SU-DHL-6 (cell line): ENCODE results near the gene STK32B.
"Not testable (repeated sequence)": the region's sequence is repeated elsewhere in the genome, so short reads cannot be mapped to it uniquely, and the experiment has no call there.

Experiments used
- H2AFZ ChIP-seq: fragments of 200-600 bp; sonication (generic); 2 replicates; pipeline ENCODE4 v1.6.1; 2014; ENCODE audit warnings: low read depth, mild to moderate bottlenecking, moderate library complexity, mixed read lengths, antibody characterized with exemption, low read length; ENCODE audit not compliant: severe bottlenecking
- H3F3A ChIP-seq: fragments of 200-600 bp; shearing (Covaris generic); 2 replicates; pipeline ENCODE4 v1.6.0; 2016; ENCODE audit warnings: antibody characterized with exemption, mild to moderate bottlenecking; ENCODE audit not compliant: insufficient read depth
- H3K27ac ChIP-seq: fragments of 200-600 bp; sonication (generic); 2 replicates; pipeline ENCODE4 v1.5.1; 2016; ENCODE audit warnings: low read depth, mild to moderate bottlenecking, low read length, moderate library complexity, mixed read lengths
- H3K27me3 ChIP-seq: fragments of 200-600 bp; sonication (generic), shearing (Covaris generic); 2 replicates; pipeline ENCODE4 v1.6.0; 2014; ENCODE audit warnings: mild to moderate bottlenecking, low read length
- H3K36me3 ChIP-seq: fragments of 200-600 bp; sonication (generic); 2 replicates; pipeline ENCODE4 v1.6.1; 2014; ENCODE audit warnings: mild to moderate bottlenecking, low read length, mixed read lengths
- H3K4me2 ChIP-seq: fragments of 300-600, 200-600 bp; shearing (Covaris generic), sonication (generic); 2 replicates; pipeline ENCODE4 v1.6.0; 2014; ENCODE audit warnings: low read length, low read depth, mild to moderate bottlenecking; ENCODE audit not compliant: poor library complexity, severe bottlenecking
- H3K4me3 ChIP-seq: fragments of 200-600 bp; sonication (generic); 2 replicates; pipeline ENCODE4 v1.5.1; 2014; ENCODE audit warnings: antibody characterized with exemption, low read length, mild to moderate bottlenecking, mixed read lengths; ENCODE audit not compliant: insufficient read depth, poor library complexity, severe bottlenecking
- H3K79me2 ChIP-seq: fragments of 200-600 bp; sonication (generic); 2 replicates; pipeline ENCODE4 v1.6.1; 2014; ENCODE audit warnings: mild to moderate bottlenecking, low read length, moderate library complexity; ENCODE audit not compliant: insufficient read depth
- H3K9ac ChIP-seq: fragments of 200-600 bp; sonication (generic); 2 replicates; pipeline ENCODE4 v1.7.0; 2014; ENCODE audit warnings: mild to moderate bottlenecking, low read length
- H3K9me2 ChIP-seq: fragments of 200-600 bp; sonication (generic); replicated peaks from 2 replicates; pipeline ENCODE4 v1.6.1; 2014; ENCODE audit warnings: low read length; ENCODE audit not compliant: insufficient read depth
- H3K9me3 ChIP-seq: fragments of 200-600 bp; sonication (generic); 2 replicates; pipeline ENCODE4 v1.6.1; 2014; ENCODE audit warnings: low read length, mixed read lengths; ENCODE audit not compliant: insufficient read depth
- H4K20me1 ChIP-seq: fragments of 200-600 bp; sonication (generic); 2 replicates; pipeline ENCODE4 v1.6.1; 2014; ENCODE audit warnings: low read depth, mild to moderate bottlenecking, antibody characterized with exemption, low read length, moderate library complexity, mixed read lengths
- EZH2phosphoT487 ChIP-seq: fragments of 200-600 bp; sonication (generic), shearing (Covaris generic); conservative IDR thresholded peaks from 2 replicates; pipeline ENCODE4 v1.6.1; 2018; ENCODE audit warnings: mild to moderate bottlenecking, antibody characterized with exemption, low read length, moderate library complexity, mixed read lengths
- TF ChIP-seq, protein P1 (sequence below): fragments of 200-600 bp; sonication (generic); IDR thresholded peaks from one replicate; pipeline ENCODE4 v1.5.1; 2017; ENCODE audit warnings: antibody characterized with exemption, mild to moderate bottlenecking, low read length, moderate library complexity; ENCODE audit not compliant: insufficient read depth, poor library complexity, severe bottlenecking

The STK32B gene

DNA sequence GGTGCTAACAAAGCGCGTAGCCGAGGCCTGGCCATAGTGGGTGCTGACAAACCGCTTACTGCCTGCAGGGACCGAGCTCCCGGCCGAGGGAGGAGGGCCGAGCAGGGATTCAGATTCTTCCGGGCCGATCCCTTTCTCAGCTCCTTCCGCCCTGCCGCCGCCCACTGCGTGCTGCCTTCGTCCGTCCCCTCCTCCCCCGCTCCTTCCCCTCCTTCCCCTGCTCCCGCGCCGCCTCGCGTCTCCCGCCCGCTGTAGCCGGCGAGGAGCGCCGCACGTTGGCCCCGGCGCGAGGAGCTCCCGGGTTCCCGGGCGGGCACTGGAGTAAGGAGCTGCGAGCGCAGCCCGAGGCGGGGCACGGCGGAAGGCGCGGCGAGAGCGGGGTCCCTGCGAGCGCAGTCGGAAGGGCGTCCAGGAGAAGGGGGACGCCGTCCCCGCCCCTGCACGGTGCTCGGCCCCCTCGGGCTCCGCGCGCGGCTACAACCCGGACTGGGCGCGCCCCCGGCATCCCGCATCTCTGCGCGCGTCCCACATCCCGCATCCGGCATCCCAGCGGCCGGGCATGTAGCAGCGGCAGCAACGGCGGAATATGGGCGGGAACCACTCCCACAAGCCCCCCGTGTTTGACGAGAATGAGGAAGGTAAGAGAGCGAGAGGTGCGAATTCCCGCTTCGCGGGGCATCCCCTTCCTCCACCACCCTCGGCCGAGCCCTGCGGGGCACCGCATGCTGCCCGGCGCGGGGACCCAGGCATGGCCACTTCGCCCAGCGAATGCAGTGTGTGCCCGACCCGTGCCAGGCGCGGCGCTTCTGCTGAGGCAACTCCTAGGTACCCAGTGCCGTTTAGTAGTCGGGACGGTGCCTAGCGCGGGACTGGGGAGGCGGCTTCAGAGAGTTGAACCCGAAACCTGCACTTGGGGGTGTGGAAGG, at the start of gene STK32B:
Gene STK32B (plus strand): TSS at position 203 of the 926 bp plus-strand sequence.
- TF ChIP-seq EZH2phosphoT487: no peak
- TF ChIP-seq, protein P1, sequence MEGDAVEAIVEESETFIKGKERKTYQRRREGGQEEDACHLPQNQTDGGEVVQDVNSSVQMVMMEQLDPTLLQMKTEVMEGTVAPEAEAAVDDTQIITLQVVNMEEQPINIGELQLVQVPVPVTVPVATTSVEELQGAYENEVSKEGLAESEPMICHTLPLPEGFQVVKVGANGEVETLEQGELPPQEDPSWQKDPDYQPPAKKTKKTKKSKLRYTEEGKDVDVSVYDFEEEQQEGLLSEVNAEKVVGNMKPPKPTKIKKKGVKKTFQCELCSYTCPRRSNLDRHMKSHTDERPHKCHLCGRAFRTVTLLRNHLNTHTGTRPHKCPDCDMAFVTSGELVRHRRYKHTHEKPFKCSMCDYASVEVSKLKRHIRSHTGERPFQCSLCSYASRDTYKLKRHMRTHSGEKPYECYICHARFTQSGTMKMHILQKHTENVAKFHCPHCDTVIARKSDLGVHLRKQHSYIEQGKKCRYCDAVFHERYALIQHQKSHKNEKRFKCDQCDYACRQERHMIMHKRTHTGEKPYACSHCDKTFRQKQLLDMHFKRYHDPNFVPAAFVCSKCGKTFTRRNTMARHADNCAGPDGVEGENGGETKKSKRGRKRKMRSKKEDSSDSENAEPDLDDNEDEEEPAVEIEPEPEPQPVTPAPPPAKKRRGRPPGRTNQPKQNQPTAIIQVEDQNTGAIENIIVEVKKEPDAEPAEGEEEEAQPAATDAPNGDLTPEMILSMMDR: no peak
- H3F3A ChIP-seq: no peaks in the 10 kb centered on the region
- no peak within 1 kb of the TSS for H3K4me2 ChIP-seq
- H3K36me3 ChIP-seq: no peaks in the 10 kb centered on the region
- H3K9me2 ChIP-seq: no peaks in the 10 kb centered on the region
- no peak within 1 kb of the TSS for H3K9ac ChIP-seq
- H3K4me3 ChIP-seq: no peak within 1 kb of the TSS
- no peak within 1 kb of the TSS for H3K27ac ChIP-seq
- no peaks in the 10 kb centered on the region for H3K79me2 ChIP-seq
- H2AFZ ChIP-seq: no peak within 1 kb of the TSS
- no peaks in the 10 kb centered on the region for H3K9me3 ChIP-seq
- H4K20me1 ChIP-seq: no peaks in the 10 kb centered on the region
- H3K27me3 ChIP-seq: no peaks in the 10 kb centered on the region

- not testable (repeated sequence) for H3K4me3 ChIP-seq, H3F3A ChIP-seq, H3K27me3 ChIP-seq, H3K27ac ChIP-seq, H4K20me1 ChIP-seq, H3K79me2 ChIP-seq, H3K9me2 ChIP-seq, H3K9ac ChIP-seq, H3K36me3 ChIP-seq, H2AFZ ChIP-seq, H3K4me2 ChIP-seq, H3K9me3 ChIP-seq
Measured at GRCh38 chr4:5001641-5002040, 49.6 kb upstream of the STK32B start.

DNA sequence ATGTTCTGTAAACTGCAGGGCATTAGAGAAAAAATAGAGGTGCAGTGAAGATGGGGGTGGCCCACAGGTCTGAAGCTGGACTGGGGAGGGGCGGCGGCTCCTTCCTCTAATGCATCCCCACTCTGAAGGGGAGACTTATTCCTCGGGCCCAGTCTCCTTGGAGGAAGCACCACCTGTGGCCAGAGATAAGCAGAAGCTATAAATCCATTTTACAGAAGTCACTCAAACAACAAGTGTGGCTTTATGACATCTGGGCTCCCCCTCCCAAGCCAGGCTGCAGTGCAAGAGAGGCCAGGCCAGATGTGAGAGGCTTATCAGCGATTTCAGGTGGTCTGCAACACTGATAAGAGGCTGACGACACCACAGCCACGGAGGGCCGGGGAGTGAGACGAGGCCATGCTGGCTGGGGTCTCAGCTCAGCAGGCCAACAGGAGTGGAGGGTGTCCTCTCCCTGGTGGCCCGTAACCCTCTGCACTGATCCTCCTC, 47.9 kb upstream of the STK32B start:
- H3K9ac ChIP-seq: no peak overlapping the region

More for the DNA sequence above, 47.9 kb upstream of the STK32B start:
- TF ChIP-seq EZH2phosphoT487: no peak
- TF ChIP-seq, protein P1: no peak
- Histone ChIP-seq H3K36me3 (no peaks in the 10 kb centered on the region), H4K20me1 (no peaks in the 10 kb centered on the region), H3K4me3 (no peak overlapping the region), H3K27ac (no peak overlapping the region), H3K9me2 (no peaks in the 10 kb centered on the region), H3F3A (no peaks in the 10 kb centered on the region), H3K27me3 (no peaks in the 10 kb centered on the region), H3K4me2 (no peak overlapping the region), H3K9me3 (no peaks in the 10 kb centered on the region), H3K79me2 (no peaks in the 10 kb centered on the region), H2AFZ (no peak overlapping the region)
